Ishikawa (cell line): ENCODE results near the gene GPR25.

Experiments used
- CEBPB ChIP-seq: IDR thresholded peaks from 2 replicates; pipeline ENCODE4 v1.6.1; 2012
- CREB1 ChIP-seq: IDR thresholded peaks from 2 replicates; pipeline ENCODE4 v1.6.1; 2012; ENCODE audit warnings: low read depth
- EGR1 ChIP-seq: IDR thresholded peaks from 2 replicates; pipeline ENCODE4 v1.6.1; 2012
- EP300 ChIP-seq: IDR thresholded peaks from 2 replicates; pipeline ENCODE4 v1.6.1; 2012; ENCODE audit warnings: borderline replicate concordance
- FOXM1 ChIP-seq: IDR thresholded peaks from 2 replicates; pipeline ENCODE4 v1.6.1; 2012; ENCODE audit warnings: low read depth, borderline replicate concordance
- NFIC ChIP-seq: IDR thresholded peaks from 2 replicates; pipeline ENCODE4 v1.6.1; 2012
- RAD21 ChIP-seq: IDR thresholded peaks from 2 replicates; pipeline ENCODE4 v1.6.1; 2012; ENCODE audit warnings: low read depth
- REST ChIP-seq: IDR thresholded peaks from 2 replicates; pipeline ENCODE4 v1.6.1; 2012; ENCODE audit warnings: low read depth, mild to moderate bottlenecking
- TAF1 ChIP-seq: IDR thresholded peaks from 2 replicates; pipeline ENCODE4 v1.6.1; 2012; ENCODE audit warnings: low read depth, mild to moderate bottlenecking
- TCF12 ChIP-seq: IDR thresholded peaks from 2 replicates; pipeline ENCODE4 v1.6.1; 2012; ENCODE audit warnings: low read depth
- TEAD4 ChIP-seq: IDR thresholded peaks from 2 replicates; pipeline ENCODE4 v1.6.1; 2012
- YY1 ChIP-seq: IDR thresholded peaks from 2 replicates; pipeline ENCODE4 v1.6.1; 2012; ENCODE audit warnings: low read depth
- ZBTB7A ChIP-seq: IDR thresholded peaks from 2 replicates; pipeline ENCODE4 v1.6.1; 2012; ENCODE audit warnings: low read depth
- TF ChIP-seq, protein P1 (sequence below): IDR thresholded peaks from 2 replicates; pipeline ENCODE4 v1.6.1; 2012
- TF ChIP-seq, protein P2 (sequence below): IDR thresholded peaks from 2 replicates; pipeline ENCODE4 v1.6.1; 2012

Gene GPR25, protein sequence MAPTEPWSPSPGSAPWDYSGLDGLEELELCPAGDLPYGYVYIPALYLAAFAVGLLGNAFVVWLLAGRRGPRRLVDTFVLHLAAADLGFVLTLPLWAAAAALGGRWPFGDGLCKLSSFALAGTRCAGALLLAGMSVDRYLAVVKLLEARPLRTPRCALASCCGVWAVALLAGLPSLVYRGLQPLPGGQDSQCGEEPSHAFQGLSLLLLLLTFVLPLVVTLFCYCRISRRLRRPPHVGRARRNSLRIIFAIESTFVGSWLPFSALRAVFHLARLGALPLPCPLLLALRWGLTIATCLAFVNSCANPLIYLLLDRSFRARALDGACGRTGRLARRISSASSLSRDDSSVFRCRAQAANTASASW

DNA sequence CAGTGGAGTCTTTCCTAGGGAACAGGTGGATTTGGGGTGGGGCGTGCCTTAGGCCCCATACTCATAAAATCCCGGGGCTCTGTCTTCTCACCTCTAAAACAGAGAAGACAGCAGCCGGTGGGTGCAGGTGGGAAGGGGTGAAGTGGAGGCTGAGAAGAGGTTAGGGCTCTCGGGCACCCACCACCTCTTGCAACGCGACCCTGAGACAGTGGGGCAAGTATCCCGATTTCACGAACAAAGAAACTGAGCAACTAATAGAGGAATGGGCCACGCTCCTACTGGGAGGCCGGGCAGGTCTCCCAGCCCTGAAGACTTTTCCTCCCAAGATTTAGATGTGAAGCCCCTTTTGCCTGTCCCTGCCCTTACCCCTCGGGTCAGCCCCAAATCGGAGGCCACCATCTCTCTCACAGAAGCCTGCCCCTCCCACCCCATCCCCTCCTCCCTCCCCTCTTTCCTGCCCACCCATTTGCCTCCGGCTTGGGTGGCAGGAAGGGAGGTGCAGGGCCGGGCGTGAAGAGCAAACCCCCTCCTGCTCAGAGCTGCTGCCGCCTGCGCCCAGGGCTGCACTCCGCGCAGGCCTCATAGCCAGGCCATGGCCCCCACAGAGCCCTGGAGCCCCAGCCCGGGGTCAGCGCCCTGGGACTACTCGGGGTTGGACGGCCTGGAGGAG lies at the start of gene GPR25:
Gene GPR25 (plus strand): TSS at position 536 of the 670 bp plus-strand sequence. CDS start 57 bp downstream, at position 593.
- TF ChIP-seq YY1, result no peak
- TF ChIP-seq CEBPB, result no peak
- no peak for TF ChIP-seq FOXM1
- TF ChIP-seq ZBTB7A, result no peak
- no peak for TF ChIP-seq CREB1
- no peak for TF ChIP-seq TEAD4
- TF ChIP-seq NFIC, result no peak
- TF ChIP-seq, protein P1, sequence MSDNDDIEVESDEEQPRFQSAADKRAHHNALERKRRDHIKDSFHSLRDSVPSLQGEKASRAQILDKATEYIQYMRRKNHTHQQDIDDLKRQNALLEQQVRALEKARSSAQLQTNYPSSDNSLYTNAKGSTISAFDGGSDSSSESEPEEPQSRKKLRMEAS, result no peak
- TF ChIP-seq RAD21, result no peak
- TF ChIP-seq TAF1, result no peak

- no peak for TF ChIP-seq CREB1
- TF ChIP-seq CEBPB, result no peak
- TF ChIP-seq NFIC, result no peak
- TF ChIP-seq, protein P1, result no peak
- no peak for TF ChIP-seq FOXM1
- TF ChIP-seq, protein P2, sequence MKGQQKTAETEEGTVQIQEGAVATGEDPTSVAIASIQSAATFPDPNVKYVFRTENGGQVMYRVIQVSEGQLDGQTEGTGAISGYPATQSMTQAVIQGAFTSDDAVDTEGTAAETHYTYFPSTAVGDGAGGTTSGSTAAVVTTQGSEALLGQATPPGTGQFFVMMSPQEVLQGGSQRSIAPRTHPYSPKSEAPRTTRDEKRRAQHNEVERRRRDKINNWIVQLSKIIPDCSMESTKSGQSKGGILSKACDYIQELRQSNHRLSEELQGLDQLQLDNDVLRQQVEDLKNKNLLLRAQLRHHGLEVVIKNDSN, result no peak
- no peak for TF ChIP-seq REST
- TF ChIP-seq EP300, result no peak
- TF ChIP-seq YY1, result no peak
- TF ChIP-seq TCF12, result no peak
These were observed 41.7 kb upstream of the GPR25 start for GRCh38 chr1:200831091-200831490.

- TF ChIP-seq, protein P1, result no peak
- TF ChIP-seq RAD21, result no peak
- no peak for TF ChIP-seq EGR1
- no peak for TF ChIP-seq EP300
- TF ChIP-seq CREB1, result no peak
- TF ChIP-seq TAF1, result no peak
- no peak for TF ChIP-seq TCF12
- no peak for TF ChIP-seq REST
- TF ChIP-seq CEBPB, result no peak
- TF ChIP-seq, protein P2, result no peak
- TF ChIP-seq TEAD4, result no peak
- TF ChIP-seq YY1, result no peak
- no peak for TF ChIP-seq ZBTB7A
- no peak for TF ChIP-seq FOXM1
These were observed 38.4 kb upstream of the GPR25 start for GRCh38 chr1:200834383-200834782.

DNA sequence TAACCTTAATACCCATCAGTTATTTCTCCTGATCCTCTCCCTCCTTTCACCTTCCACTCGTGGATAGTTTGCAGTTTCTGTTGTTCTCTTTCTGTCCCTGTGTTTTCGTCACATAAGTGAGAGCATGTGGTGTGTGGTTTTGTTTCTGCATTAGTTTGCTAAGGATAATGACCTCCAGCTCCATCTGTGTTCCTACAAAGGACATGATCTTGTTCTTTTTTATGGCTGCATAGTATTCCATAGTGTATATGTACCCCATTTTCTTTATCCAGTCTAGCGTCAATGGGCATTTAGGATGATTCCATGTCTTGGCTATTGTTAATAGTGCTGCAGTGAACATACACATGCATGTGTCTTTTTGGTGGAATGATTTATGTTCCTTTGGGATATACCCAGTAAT lies 36.6 kb upstream of the GPR25 start:
- TF ChIP-seq TAF1 (no peak), ZBTB7A (no peak)

GRCh38 chr1:200837931-200838571 lies 34.7 kb upstream of the GPR25 start:
- TF ChIP-seq TCF12 (no peak), YY1 (no peak), RAD21 (peak; percentile 19; the same call in 1 of the 2 replicates), CREB1 (no peak)
- TF ChIP-seq, protein P2, result no peak
